Liver (tissue), 9 donors: ENCODE measurements around the gene GABRD. TPM values are rescaled to one million over a fixed set of nuclear protein-coding genes. Genes with fewer than 3 reads are reported as not detected.

Source experiments
- DNase-seq: peaks from one replicate; pipeline ENCODE4 v3.0.0-alpha.2; 2017; ENCODE audit warnings: low spot score
- H3K27ac ChIP-seq, 2 donors: one replicate each; pipeline ENCODE4 v1.7.0; 2013; ENCODE audit warnings: inconsistent platforms in 2 of 2, low read length in 2 of 2, control low read depth in 1 of 2, low read depth in 1 of 2, mild to moderate bottlenecking in 1 of 2
- H3K27me3 ChIP-seq, 4 donors: one replicate each; pipeline versions ENCODE4 v1.6.1 to v1.7.0; 2013; ENCODE audit warnings: low read length in 3 of 4, inconsistent platforms in 1 of 4, mild to moderate bottlenecking in 1 of 4, moderate library complexity in 1 of 4; ENCODE audit not compliant: control insufficient read depth in 4 of 4, insufficient read depth in 4 of 4
- H3K36me3 ChIP-seq, 4 donors: one replicate each; pipeline versions ENCODE4 v1.6.1 to v1.7.0; 2013; ENCODE audit warnings: low read length in 3 of 4, mild to moderate bottlenecking in 3 of 4, low read depth in 1 of 4, moderate library complexity in 1 of 4; ENCODE audit not compliant: control insufficient read depth in 4 of 4, insufficient read depth in 3 of 4
- H3K4me1 ChIP-seq, 4 donors: one replicate each; pipeline versions ENCODE4 v1.6.1 to v1.7.0; 2013; ENCODE audit warnings: low read length in 3 of 4, mild to moderate bottlenecking in 3 of 4, moderate library complexity in 1 of 4; ENCODE audit not compliant: control insufficient read depth in 4 of 4, insufficient read depth in 4 of 4
- H3K4me3 ChIP-seq, 3 donors: one replicate each; pipeline versions ENCODE4 v1.6.1 to v1.7.0; 2013; ENCODE audit warnings: low read length in 3 of 3, control low read depth in 1 of 3, low read depth in 1 of 3, mild to moderate bottlenecking in 1 of 3
- H3K9ac ChIP-seq, 2 donors: one replicate each; pipeline ENCODE4 v1.7.0; 2013; ENCODE audit warnings: low read length in 2 of 2, mild to moderate bottlenecking in 2 of 2, moderate library complexity in 2 of 2, control low read depth in 1 of 2, low read depth in 1 of 2
- H3K9me3 ChIP-seq, 4 donors: one replicate each; pipeline versions ENCODE4 v1.6.1 to v1.7.0; 2013; ENCODE audit warnings: low read length in 3 of 4; ENCODE audit not compliant: control insufficient read depth in 4 of 4
- CTCF ChIP-seq: fragments of 150-350 bp; IDR thresholded peaks from 2 replicates; pipeline ENCODE4 v1.5.1; 2017; ENCODE audit warnings: improper control_type of control experiment, low read depth, low read length; ENCODE audit not compliant: missing input control
- EGR1 ChIP-seq, 2 donors: IDR thresholded peaks; 2 replicates each; pipeline ENCODE4 v1.6.1; 2016 to 2018; ENCODE audit warnings: antibody characterized with exemption in 2 of 2, low read depth in 2 of 2
- FOXA1 ChIP-seq: IDR thresholded peaks from 2 replicates; pipeline ENCODE4 v1.6.1; 2016; ENCODE audit warnings: antibody characterized with exemption
- GABPA ChIP-seq, 2 donors: IDR thresholded peaks in 1 of 2; conservative IDR thresholded peaks in 1 of 2; 2 replicates each; pipeline ENCODE4 v1.6.1; 2016; ENCODE audit warnings: antibody characterized with exemption in 2 of 2, mild to moderate bottlenecking in 1 of 2, moderate library complexity in 1 of 2
- HNF4A ChIP-seq, 2 donors: conservative IDR thresholded peaks; 2 replicates each; pipeline ENCODE4 v1.6.1; 2016; ENCODE audit warnings: antibody characterized with exemption in 2 of 2, mild to moderate bottlenecking in 2 of 2
- RAD21 ChIP-seq, 2 donors: IDR thresholded peaks; 2 replicates each; pipeline ENCODE4 v1.6.1; 2016; ENCODE audit warnings: antibody characterized with exemption in 2 of 2, mild to moderate bottlenecking in 2 of 2
- RXRA ChIP-seq, 2 donors: IDR thresholded peaks; 2 replicates each; pipeline ENCODE4 v1.6.1; 2017 to 2018; ENCODE audit warnings: antibody characterized with exemption in 2 of 2, mild to moderate bottlenecking in 1 of 2
- SP1 ChIP-seq: IDR thresholded peaks from 2 replicates; pipeline ENCODE4 v1.6.1; 2018; ENCODE audit warnings: antibody characterized with exemption, mild to moderate bottlenecking
- TAF1 ChIP-seq: conservative IDR thresholded peaks from 2 replicates; pipeline ENCODE4 v1.6.1; 2016; ENCODE audit warnings: antibody characterized with exemption, mild to moderate bottlenecking
- ZBTB33 ChIP-seq: IDR thresholded peaks from 2 replicates; pipeline ENCODE4 v1.6.1; 2016; ENCODE audit warnings: antibody characterized with exemption
- WGBS: extraction: QIAGEN DNeasy Blood & Tissue Kit; methylation state at CpG from one replicate; pipeline ENCODE4 v1.1.7; 2013; 5-methylcytosine and 5-hydroxymethylcytosine counted together
- polyA plus RNA-seq, 2 donors: library from polyadenylated mRNA; stranded (reverse) in 1 of 2; unstranded in 1 of 2; fragments of 200-250 nt in 1 of 2; fragments of >200 nt in 1 of 2; fragmentation: Nextera tagmentation in 1 of 2; extraction: Ambion mirVana in 1 of 2; gene quantifications; one replicate each; pipeline versions ENCODE4 v1.2.1 to v1.2.3, GENCODE V29; 2013 to 2015
- total RNA-seq, 2 donors: library from RNA; depleted of rRNA; stranded (reverse); fragments of >200 nt; gene quantifications; one replicate each; pipeline ENCODE4 v1.2.3, GENCODE V29; 2014
- TF ChIP-seq, protein P1 (sequence below): IDR thresholded peaks from 2 replicates; pipeline ENCODE4 v1.6.1; 2016; ENCODE audit warnings: antibody characterized with exemption
- TF ChIP-seq, protein P2 (sequence below): IDR thresholded peaks from 2 replicates; pipeline ENCODE4 v1.6.1; 2016; ENCODE audit warnings: antibody characterized with exemption, mild to moderate bottlenecking
- TF ChIP-seq, protein P3 (sequence below): IDR thresholded peaks from 2 replicates; pipeline ENCODE4 v1.6.1; 2016; ENCODE audit warnings: antibody characterized with exemption
- donor health status: healthy.
- donor health status: healthy.
- donor health status: healthy.
- donor health status: healthy.
- donor health status: healthy.

The GABRD gene
- total and polyA plus RNA-seq, 4 donors, result 0.29 TPM; not detected in 3

DNA sequence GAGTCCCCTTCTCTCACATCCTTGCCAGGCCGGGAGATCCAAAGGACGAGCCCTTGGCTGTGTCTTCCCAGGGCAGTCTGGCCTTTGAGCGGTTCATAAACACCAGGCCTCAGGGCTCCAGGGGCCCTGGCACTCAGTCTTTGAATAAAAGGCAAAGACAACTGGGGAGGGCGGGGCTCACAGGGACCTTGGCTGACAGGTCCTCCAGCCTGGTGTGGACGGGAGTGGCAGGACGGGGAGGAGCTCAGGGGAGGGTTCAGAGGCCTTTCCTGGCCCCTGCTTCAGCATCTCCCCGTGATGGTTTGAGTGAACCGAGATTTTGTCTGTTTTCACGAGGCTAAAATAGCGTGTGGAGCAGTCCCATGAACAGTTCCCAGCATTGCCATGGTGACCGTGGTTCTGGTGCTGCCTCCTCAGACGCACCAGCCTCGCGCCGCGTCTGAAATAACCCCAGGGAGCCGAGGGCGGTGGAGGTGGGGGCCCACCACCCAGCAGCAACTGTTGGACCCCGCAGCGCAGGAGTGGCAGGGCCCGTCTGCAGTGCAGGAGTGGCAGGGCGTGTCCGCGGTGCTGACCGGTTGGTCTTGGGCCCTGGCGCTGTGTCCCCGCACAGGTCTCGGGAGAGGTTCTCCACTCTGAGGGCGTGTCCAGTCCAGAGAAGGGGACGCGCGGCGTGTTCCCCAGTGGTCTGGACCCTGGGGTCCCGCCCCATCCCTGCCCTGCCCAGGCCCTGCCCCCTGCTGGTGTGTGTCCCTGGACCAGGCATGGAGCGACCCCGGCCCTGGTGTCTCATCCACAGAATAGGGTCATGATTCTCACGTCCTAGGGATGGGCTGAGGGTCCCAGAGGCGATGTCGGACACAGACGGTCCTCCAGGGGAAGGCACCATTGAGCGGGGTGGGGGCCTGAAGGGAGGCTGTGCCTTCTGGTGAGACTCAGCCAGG is 24.0 kb downstream of the GABRD start:
- TF ChIP-seq EGR1 (IDR thresholded peaks at IDR 0.05; ENCODE audit: low read depth in 2 of 2), result no peak
- TF ChIP-seq TAF1, result no peak
- TF ChIP-seq SP1, result no peak
- TF ChIP-seq, protein P1, sequence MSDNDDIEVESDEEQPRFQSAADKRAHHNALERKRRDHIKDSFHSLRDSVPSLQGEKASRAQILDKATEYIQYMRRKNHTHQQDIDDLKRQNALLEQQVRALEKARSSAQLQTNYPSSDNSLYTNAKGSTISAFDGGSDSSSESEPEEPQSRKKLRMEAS, result no peak
- TF ChIP-seq ZBTB33, result no peak
- TF ChIP-seq FOXA1, result no peak
- TF ChIP-seq, protein P2, sequence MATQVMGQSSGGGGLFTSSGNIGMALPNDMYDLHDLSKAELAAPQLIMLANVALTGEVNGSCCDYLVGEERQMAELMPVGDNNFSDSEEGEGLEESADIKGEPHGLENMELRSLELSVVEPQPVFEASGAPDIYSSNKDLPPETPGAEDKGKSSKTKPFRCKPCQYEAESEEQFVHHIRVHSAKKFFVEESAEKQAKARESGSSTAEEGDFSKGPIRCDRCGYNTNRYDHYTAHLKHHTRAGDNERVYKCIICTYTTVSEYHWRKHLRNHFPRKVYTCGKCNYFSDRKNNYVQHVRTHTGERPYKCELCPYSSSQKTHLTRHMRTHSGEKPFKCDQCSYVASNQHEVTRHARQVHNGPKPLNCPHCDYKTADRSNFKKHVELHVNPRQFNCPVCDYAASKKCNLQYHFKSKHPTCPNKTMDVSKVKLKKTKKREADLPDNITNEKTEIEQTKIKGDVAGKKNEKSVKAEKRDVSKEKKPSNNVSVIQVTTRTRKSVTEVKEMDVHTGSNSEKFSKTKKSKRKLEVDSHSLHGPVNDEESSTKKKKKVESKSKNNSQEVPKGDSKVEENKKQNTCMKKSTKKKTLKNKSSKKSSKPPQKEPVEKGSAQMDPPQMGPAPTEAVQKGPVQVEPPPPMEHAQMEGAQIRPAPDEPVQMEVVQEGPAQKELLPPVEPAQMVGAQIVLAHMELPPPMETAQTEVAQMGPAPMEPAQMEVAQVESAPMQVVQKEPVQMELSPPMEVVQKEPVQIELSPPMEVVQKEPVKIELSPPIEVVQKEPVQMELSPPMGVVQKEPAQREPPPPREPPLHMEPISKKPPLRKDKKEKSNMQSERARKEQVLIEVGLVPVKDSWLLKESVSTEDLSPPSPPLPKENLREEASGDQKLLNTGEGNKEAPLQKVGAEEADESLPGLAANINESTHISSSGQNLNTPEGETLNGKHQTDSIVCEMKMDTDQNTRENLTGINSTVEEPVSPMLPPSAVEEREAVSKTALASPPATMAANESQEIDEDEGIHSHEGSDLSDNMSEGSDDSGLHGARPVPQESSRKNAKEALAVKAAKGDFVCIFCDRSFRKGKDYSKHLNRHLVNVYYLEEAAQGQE, result no peak
- TF ChIP-seq, protein P3, sequence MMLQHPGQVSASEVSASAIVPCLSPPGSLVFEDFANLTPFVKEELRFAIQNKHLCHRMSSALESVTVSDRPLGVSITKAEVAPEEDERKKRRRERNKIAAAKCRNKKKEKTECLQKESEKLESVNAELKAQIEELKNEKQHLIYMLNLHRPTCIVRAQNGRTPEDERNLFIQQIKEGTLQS, result no peak
- TF ChIP-seq HNF4A (conservative IDR thresholded peaks at IDR 0.05), result no peak
- TF ChIP-seq RXRA (IDR thresholded peaks at IDR 0.05), result no peak
- no peak for TF ChIP-seq GABPA (IDR thresholded peaks at IDR 0.05 in 1 of 2, conservative IDR thresholded peaks at IDR 0.05 in 1 of 2)
- no peak for TF ChIP-seq CTCF
- TF ChIP-seq RAD21 (IDR thresholded peaks at IDR 0.05), result no peak
- Histone ChIP-seq H3K9ac (no peak overlapping the region), H3K27ac (no peak overlapping the region), H3K4me1 (peaks cover 7 to 36% (median 27%) of the 10 kb centered on the region in 4 donors), H3K9me3 (no peaks in the 10 kb centered on the region), H3K27me3 (no peaks in the 10 kb centered on the region), H3K4me3 (no peak overlapping the region), H3K36me3 (no peaks in the 10 kb centered on the region)
- DNase-seq, result no peak
- 87% methylated on average over 41 of the region's 41 CpGs for WGBS
